Hepatocyte (in vitro differentiated cells): ENCODE data around the gene RFX7. TPM values are rescaled to one million over a fixed set of nuclear protein-coding genes. Genes with fewer than 3 reads are reported as not detected.

Experiments
- DNase-seq: peaks from one replicate; pipeline ENCODE4 v3.0.0-alpha.2; 2016; ENCODE audit warnings: low spot score
- H2AFZ ChIP-seq: fragments of 200-600 bp; sonication (generic); 2 replicates; pipeline ENCODE4 v1.6.0; 2016; ENCODE audit warnings: antibody characterized with exemption, mild to moderate bottlenecking
- H3K27ac ChIP-seq: fragments of 200-600 bp; sonication (generic); 2 replicates; pipeline ENCODE4 v1.5.1; 2016; ENCODE audit warnings: mild to moderate bottlenecking
- H3K27me3 ChIP-seq: fragments of 200-600 bp; sonication (generic); 2 replicates; pipeline ENCODE4 v1.6.1; 2016
- H3K36me3 ChIP-seq: fragments of 200-600 bp; sonication (generic); replicated peaks from 2 replicates; pipeline ENCODE4 v1.5.1; 2016; ENCODE audit warnings: low read depth; ENCODE audit not compliant: insufficient read depth
- H3K4me1 ChIP-seq: fragments of 200-600 bp; sonication (generic); 2 replicates; pipeline ENCODE4 v1.5.1; 2016; ENCODE audit warnings: mild to moderate bottlenecking, moderate library complexity; ENCODE audit not compliant: insufficient read depth
- H3K4me2 ChIP-seq: fragments of 200-600 bp; sonication (generic); 2 replicates; pipeline ENCODE4 v1.6.0; 2016
- H3K4me3 ChIP-seq: fragments of 200-600 bp; sonication (generic); 2 replicates; pipeline ENCODE4 v1.5.1; 2016; ENCODE audit warnings: mild to moderate bottlenecking
- H3K79me2 ChIP-seq: fragments of 200-600 bp; sonication (generic); 2 replicates; pipeline ENCODE4 v1.6.0; 2017; ENCODE audit warnings: mild to moderate bottlenecking
- H3K9me2 ChIP-seq: fragments of 200-600 bp; sonication (generic); replicated peaks from 2 replicates; pipeline ENCODE4 v1.6.0; 2017; ENCODE audit warnings: mild to moderate bottlenecking; ENCODE audit not compliant: insufficient read depth
- H3K9me3 ChIP-seq: fragments of 200-600 bp; sonication (generic); 2 replicates; pipeline ENCODE4 v1.5.1; 2016; ENCODE audit warnings: low read depth, mild to moderate bottlenecking
- H4K20me1 ChIP-seq: fragments of 200-600 bp; sonication (generic); 2 replicates; pipeline ENCODE4 v1.6.0; 2016; ENCODE audit warnings: mild to moderate bottlenecking; ENCODE audit not compliant: insufficient read depth, poor library complexity, severe bottlenecking
- CTCF ChIP-seq: fragments of 200-600 bp; sonication (generic); IDR thresholded peaks from 2 replicates; pipeline ENCODE4 v1.5.1; 2016; ENCODE audit warnings: antibody characterized with exemption, mild to moderate bottlenecking; ENCODE audit not compliant: poor library complexity
- EZH2 ChIP-seq: fragments of 200-600 bp; sonication (generic); IDR thresholded peaks from 2 replicates; pipeline ENCODE4 v1.6.1; 2016; ENCODE audit warnings: antibody characterized with exemption, mild to moderate bottlenecking, borderline replicate concordance
- EZH2phosphoT487 ChIP-seq: fragments of 200-600 bp; sonication (generic); IDR thresholded peaks from one replicate; pipeline ENCODE4 v1.6.1; 2018; ENCODE audit warnings: antibody characterized with exemption, mild to moderate bottlenecking, low read depth, moderate library complexity; ENCODE audit not compliant: unreplicated experiment, severe bottlenecking
- WGBS: methylation state at CpG from one replicate; pipeline ENCODE4 v1.1.6; 2016; ENCODE audit warnings: low lambda C conversion rate; ENCODE audit errors: missing lambda C conversion rate; 5-methylcytosine and 5-hydroxymethylcytosine counted together
- polyA plus RNA-seq: library from polyadenylated mRNA; unstranded; fragments of >200 nt; fragmentation: Nextera tagmentation; extraction: Ambion mirVana; gene quantifications from 2 replicates; pipeline ENCODE4 v1.2.1, GENCODE V29; 2016
- total RNA-seq: library from RNA; depleted of rRNA; stranded (reverse); fragments of >200 nt; gene quantifications from 2 replicates; pipeline ENCODE4 v1.2.3, GENCODE V29; 2014

The RFX7 gene
- total and polyA plus RNA-seq, 2 experiments from 2014 or later = 4.3 to 8.3 TPM

DNA sequence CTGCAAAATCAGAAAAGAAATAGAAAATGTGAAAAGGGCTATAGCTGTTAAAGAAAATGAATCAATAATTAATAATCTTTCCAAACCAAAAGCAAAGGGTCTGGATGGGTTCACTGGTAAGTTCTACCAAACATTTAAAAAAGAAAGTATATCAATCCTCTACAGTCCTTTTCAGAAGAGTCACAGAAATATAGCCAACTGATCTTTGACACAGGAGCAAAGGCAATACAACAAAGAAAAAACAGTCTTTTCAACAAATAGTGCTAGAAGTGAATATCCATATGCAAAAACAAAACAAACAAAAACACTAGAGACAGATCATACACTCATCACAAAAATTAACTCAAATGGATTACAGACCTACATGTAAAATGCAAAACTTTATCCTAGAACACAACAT lies 32.6 kb downstream of the RFX7 start:
- H4K20me1 ChIP-seq = peaks cover 10% of the 10 kb centered on the region
- no peak overlapping the region for H3K4me2 ChIP-seq
- no peaks in the 10 kb centered on the region for H3K36me3 ChIP-seq
- no peak for DNase-seq
- no peaks in the 10 kb centered on the region for H3K27me3 ChIP-seq
- H3K4me1 ChIP-seq = no peaks in the 10 kb centered on the region
- H3K9me2 ChIP-seq = no peaks in the 10 kb centered on the region
- no peak overlapping the region for H3K4me3 ChIP-seq
- TF ChIP-seq EZH2phosphoT487 (no peak), EZH2 (no peak), CTCF (no peak)
- peaks cover 9% of the 10 kb centered on the region for H3K9me3 ChIP-seq
- H3K27ac ChIP-seq = no peak overlapping the region
- H3K79me2 ChIP-seq = peaks cover 96% of the 10 kb centered on the region
- no peak overlapping the region for H2AFZ ChIP-seq

DNA sequence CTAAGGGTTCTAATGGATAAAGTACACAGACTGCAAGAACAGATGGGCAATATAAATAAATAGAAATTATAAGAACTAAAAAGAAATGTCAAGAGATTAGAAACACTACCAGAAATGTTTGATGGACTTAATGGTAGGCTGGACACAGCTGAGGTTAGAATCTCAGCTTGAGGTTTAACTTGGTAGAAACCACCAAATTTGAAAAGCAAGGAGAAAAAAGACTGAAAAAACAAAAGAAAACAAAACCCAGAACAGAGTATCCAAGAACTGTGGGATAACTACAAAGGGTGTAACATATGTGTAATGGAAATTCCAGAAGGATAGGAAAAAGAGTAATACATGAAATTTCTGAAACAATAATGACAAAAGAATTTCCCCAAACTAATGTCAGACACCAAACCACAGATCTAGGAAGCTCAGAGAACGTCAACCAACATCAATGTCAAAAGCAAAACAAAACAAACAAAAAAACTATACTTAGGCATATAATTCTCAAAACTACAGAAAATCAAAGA lies 35.0 kb downstream of the RFX7 start:
- 97% methylated on average over 1 of the region's 1 CpG for WGBS
- H3K27ac ChIP-seq = no peak overlapping the region

DNA sequence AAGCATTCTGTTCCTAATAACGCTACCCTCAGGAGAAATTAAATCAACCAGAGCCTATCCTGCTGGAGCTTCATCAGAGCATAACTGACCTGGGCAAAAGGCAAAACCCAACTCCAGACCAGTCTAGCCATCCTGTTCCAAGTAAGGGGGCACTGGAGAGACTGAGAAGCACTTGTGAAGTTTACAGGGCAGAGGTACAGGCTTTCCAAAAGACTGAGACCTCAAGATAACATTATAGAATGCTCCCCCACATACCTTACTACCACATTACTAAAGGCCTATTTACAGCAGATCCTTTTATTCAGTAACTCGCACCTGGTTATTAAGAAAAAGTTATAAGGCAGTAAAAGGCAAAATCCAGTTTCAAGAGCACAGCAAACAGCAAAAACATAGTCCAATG lies 35.5 kb downstream of the RFX7 start:
- Histone ChIP-seq H3K9me3 (peaks cover 9% of the 10 kb centered on the region), H3K4me2 (no peak overlapping the region), H4K20me1 (peaks cover 10% of the 10 kb centered on the region), H3K36me3 (no peaks in the 10 kb centered on the region), H3K27me3 (no peaks in the 10 kb centered on the region), H3K9me2 (no peaks in the 10 kb centered on the region), H3K27ac (no peak overlapping the region), H3K79me2 (peaks cover 100% of the 10 kb centered on the region), H2AFZ (no peak overlapping the region), H3K4me3 (no peak overlapping the region), H3K4me1 (no peaks in the 10 kb centered on the region)
- TF ChIP-seq EZH2 (no peak), CTCF (no peak), EZH2phosphoT487 (no peak)
- DNase-seq = no peak
- WGBS = 96% methylated on average over 2 of the region's 2 CpGs

More for the DNA sequence above, 35.0 kb downstream of the RFX7 start:
- H2AFZ ChIP-seq = no peak overlapping the region
- H3K79me2 ChIP-seq = peaks cover 100% of the 10 kb centered on the region
- no peak overlapping the region for H3K4me3 ChIP-seq
- H3K4me1 ChIP-seq = no peaks in the 10 kb centered on the region
- no peaks in the 10 kb centered on the region for H3K9me2 ChIP-seq
- peaks cover 10% of the 10 kb centered on the region for H4K20me1 ChIP-seq
- TF ChIP-seq CTCF (no peak), EZH2phosphoT487 (no peak), EZH2 (no peak)
- peaks cover 9% of the 10 kb centered on the region for H3K9me3 ChIP-seq
- no peak overlapping the region for H3K4me2 ChIP-seq
- DNase-seq = no peak
- no peaks in the 10 kb centered on the region for H3K36me3 ChIP-seq
- no peaks in the 10 kb centered on the region for H3K27me3 ChIP-seq

- Histone ChIP-seq H3K4me1 (no peaks in the 10 kb centered on the region), H3K4me3 (no peak overlapping the region), H3K79me2 (peaks cover 100% of the 10 kb centered on the region), H2AFZ (no peak overlapping the region), H3K9me3 (peaks cover 9% of the 10 kb centered on the region), H3K27me3 (no peaks in the 10 kb centered on the region), H3K36me3 (no peaks in the 10 kb centered on the region), H3K27ac (no peak overlapping the region), H4K20me1 (peaks cover 10% of the 10 kb centered on the region), H3K4me2 (no peak overlapping the region), H3K9me2 (no peaks in the 10 kb centered on the region)
- 61% methylated on average over 1 of the region's 1 CpG for WGBS
- no peak for TF ChIP-seq EZH2phosphoT487
- no peak for TF ChIP-seq CTCF
- TF ChIP-seq EZH2 = no peak
- no peak for DNase-seq
Observed at GRCh38 chr15:56207711-56208110, 36.0 kb downstream of the RFX7 start.
